DMS153 treated with DMSO at 0.1 percent for 48 hours (cell line): ENCODE measurements around the gene KCNJ18.
"Not testable (repeated sequence)": the region's sequence is repeated elsewhere in the genome, so short reads cannot be mapped to it uniquely, and the experiment has no call there.

Experiments used
- DNase-seq: peaks from one replicate; lab custom pipeline; 2025; ENCODE audit not compliant: unreplicated experiment; lab: John Stamatoyannopoulos, UW

The KCNJ18 gene

DNA sequence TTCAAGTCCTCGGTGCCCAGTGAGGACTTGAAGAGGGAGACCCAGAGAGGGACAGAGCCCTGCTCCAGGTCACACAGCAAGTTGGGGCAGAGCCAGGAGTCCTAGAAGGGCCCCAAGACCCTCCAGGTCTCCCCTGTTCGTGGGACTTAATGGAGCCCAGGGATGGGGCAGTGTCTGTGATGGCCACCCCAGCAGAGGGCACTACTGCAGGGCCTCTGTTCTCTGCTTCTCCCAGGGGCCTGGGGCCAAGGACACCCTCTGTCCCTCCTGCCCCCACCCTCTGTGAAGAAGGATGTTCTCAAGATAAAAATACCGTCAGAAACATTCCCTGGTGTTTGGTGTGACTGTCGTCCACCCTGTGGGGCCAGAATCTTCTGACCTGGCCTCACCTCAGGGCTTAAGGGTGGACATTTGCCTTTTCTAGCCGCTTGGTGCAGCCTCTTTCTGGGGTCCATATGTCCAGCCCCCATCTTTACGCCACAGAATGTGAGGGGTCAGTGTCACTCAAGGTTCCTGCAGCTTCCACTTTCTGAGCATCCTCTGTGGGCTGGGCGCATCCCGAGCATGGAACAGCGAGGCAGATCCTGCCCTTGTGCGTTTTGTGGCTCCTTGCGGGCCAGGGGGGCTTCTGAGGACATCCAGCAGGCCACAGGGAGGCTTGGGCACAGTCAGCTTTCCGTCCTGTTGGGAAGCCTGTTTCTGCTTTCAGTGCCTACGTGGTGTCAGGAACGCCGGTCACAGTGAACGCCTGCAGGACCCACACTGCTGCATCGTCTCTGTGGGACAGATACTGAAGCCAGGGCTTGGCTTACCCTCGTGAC, at the start of gene KCNJ18:
Gene KCNJ18 (plus strand): TSS at position 641 of the 821 bp plus-strand sequence. CDS start 10,264 bp downstream, outside the sequence.
- not testable (repeated sequence) for DNase-seq

DNA sequence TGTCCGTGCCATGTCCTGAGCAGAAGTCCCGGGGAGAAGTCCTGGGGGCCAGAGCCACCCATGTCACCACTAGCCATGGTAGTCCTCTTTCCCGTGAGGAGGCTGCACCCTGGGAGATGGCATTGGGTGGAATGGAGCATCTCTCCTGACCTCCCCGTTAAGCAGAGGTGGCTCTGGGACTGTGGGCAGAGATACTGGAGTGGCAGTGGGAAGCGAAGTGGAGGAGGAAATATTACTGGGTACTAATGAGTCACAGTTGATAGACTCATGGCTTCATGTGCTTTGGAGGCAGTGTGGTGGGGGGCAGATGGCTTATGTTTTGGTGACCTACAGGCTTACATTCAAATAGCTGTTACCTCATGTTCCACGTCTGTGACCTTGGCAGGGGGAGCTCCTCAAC, 44.2 kb upstream of the KCNJ18 start:
- DNase-seq, result not testable (repeated sequence)

- DNase-seq, result not testable (repeated sequence)
Measured at GRCh38 chr17:21650043-21650442, 42.3 kb upstream of the KCNJ18 start.

DNA sequence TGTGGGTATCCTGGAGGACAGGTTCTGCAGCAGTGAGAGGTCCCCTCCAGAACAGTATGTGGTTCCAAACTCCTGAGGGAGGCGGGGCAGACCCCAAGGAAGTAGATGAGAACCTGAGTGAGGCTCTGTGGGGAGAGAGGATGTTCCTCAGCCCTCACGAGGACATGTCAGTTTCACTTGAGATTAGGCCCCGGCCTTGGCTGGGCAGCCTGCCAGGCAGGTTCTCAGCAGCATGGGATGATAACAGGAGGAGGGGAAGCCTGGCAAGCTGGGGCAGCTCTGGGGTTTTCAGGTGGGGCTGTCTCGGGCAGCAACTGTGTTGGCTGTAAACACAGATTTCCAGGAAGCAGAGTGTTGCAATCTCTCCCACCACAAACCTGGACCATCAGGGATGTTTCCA, 40.3 kb upstream of the KCNJ18 start:
- not testable (repeated sequence) for DNase-seq

DNA sequence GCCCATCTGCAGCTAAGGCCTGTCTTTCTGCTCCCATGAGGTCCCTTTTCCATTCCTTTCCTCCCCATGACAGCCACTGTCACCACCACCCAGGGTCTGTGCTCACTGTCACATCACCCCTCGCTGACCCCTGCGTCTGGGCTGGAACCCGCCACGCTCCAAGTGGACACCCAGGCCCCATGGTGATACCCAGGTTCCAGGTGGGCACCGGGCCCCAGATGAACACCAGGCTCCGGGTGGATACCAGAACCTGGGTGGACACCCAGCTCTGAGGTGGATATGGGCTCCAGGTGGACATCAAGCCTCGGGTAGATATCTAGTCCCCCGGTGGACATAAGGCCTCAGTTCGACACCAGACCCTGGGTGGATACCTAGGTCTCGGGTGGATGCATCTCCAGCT, 39.1 kb upstream of the KCNJ18 start:
- DNase-seq, result not testable (repeated sequence)

DNA sequence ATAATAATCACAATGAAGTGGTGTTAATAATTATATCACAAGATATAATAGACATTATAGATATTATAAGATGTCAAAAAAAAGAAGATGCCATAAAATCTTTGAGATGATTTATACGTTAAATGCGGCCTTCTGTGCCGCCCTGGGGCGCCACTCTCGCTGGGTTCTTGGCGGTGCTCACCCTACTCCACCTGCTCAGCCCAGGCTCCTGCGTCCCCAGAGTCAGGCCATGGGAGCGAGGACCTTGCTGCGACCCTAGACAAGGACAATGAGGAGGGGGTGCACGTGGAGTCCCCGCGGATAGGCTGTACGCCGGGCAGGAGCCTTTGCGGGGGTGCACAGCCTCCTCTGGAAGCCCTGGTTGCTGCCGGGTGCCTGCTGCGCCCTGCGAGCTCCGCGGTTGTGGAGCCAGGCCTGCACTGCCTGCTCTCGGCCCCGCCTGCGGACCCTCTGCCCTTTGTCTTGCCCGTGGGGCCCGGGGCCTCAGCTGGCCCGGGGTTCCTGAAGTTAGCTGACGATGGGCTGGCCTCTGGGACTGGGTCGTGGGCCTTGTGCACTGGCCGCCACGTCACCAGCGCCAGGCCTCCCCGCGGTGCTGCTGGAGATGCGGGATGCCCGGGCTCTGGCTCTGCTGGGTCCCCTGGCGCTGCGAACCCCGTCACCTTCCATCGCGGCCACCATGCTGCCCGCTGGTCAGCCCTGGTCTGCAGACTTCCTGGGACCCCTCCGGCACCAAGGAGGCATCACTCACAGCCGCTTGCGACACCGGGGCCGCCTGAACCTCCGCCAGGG, 35.6 kb upstream of the KCNJ18 start:
- DNase-seq, result not testable (repeated sequence)

- not testable (repeated sequence) for DNase-seq
Measured at GRCh38 chr17:21659635-21660034, 32.7 kb upstream of the KCNJ18 start.

GRCh38 chr17:21661455-21661854, 30.9 kb upstream of the KCNJ18 start:
- not testable (repeated sequence) for DNase-seq

DNA sequence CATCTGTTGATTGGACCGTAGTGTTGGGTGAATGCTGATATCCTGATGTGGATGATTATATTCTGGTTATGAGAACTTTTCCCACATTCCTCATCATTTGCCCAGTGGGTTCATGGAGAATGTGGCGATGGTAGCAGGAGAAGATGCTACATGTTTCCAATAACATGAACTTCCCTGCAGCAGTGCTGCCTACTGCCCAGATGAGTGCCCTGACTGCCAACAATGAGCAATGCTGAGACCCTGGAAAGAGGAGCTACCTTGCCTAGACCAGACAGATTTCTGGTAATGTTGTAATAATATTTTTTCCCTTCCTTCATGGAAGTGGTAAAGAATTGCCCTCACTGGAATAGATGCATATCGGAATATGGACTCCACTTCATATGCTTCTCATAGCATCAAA, 29.2 kb upstream of the KCNJ18 start:
- DNase-seq, result not testable (repeated sequence)

GRCh38 chr17:21663614-21664474, 28.5 kb upstream of the KCNJ18 start:
- not testable (repeated sequence) for DNase-seq

GRCh38 chr17:21665171-21665570, 27.2 kb upstream of the KCNJ18 start:
- not testable (repeated sequence) for DNase-seq

- not testable (repeated sequence) for DNase-seq
Measured at GRCh38 chr17:21665935-21666493, 26.3 kb upstream of the KCNJ18 start.

- DNase-seq, result not testable (repeated sequence)
Measured at GRCh38 chr17:21666711-21667412, 25.5 kb upstream of the KCNJ18 start.

DNA sequence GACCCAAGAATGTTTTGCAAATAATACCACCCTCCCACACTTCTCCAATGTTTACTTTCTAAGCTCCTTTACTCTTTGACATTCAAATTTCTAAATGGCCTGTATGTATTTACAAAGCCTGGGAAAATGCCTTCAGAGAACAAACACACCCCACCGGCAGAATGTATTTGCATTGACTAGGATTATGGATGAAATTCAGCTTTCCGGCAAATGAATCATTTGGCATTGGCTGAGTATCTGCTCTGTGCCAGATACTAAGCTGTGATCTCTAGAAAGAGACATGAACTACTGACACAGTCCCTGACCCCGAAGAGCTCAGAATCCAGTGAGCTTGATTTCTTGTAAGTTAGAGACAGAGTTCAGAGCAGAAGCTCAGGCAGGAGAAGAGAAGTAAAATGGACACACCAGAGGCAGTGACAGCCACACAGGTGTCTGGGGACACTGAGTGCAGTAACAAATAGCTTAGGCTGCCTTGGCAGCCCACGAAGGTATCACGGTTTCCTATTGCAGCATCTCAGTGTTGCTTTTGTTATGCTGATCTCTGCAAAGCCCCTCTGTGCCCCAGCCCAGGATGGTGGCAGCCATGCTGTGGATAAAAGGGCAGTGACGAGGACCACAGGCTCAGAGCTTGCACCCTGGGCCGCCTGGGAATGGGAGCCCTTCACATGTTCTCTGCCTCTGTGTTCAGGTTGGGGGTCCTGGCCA, 24.8 kb upstream of the KCNJ18 start:
- DNase-seq, result not testable (repeated sequence)

DNA sequence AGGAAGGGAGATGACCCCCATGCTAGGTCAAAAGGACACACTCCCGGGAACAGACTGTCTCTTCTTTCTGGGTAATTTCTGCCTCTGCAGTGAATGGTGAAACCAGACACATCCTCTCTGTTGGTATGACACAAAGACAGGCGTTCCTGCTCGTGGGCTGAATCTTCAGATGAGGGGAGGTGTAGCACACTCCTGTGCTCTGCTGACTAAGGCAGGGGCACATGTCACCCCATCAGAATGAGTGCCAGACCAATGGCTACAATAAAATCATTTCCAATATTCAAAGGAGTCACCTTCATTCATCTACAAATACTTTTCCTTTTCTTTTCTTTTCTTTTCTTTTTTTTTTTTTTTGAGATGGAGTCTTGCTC, 24.2 kb upstream of the KCNJ18 start:
- DNase-seq, result not testable (repeated sequence)

DNA sequence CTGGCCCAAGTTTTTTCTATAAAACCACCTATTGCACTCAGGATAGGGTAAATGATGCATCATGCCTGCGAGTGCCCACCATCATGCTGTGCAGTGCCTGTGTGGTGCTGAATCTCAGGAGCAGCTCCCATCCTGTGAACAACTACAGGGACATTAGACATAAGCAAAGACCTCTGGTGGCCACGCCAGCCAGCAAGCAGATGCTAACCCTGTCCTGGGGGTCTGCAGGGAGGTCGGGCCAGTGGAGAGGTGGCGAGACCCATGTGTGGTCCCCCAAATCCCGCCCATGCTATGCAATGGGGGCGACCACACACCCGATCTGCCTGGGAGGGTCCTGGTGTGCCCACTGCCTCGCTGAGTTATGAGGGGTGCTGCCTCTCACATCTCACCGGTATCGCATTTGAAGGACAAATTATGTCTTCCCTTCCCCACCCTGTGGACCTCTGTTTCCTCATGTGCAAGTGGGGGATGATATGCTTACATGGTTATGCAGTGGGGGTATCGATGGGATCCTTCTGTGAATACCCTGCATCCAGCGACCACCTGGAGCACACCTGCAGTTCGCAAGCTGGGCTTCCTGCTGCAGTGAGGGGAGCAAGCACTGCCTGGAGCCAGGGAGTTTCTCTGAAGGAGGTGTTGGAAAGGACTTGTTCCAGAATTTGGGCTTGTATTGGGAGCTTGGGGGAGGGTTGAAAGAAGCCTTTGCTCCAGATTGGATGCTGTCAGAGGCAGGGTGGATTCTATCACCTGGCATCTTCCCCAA, 23.4 kb upstream of the KCNJ18 start:
- not testable (repeated sequence) for DNase-seq

DNA sequence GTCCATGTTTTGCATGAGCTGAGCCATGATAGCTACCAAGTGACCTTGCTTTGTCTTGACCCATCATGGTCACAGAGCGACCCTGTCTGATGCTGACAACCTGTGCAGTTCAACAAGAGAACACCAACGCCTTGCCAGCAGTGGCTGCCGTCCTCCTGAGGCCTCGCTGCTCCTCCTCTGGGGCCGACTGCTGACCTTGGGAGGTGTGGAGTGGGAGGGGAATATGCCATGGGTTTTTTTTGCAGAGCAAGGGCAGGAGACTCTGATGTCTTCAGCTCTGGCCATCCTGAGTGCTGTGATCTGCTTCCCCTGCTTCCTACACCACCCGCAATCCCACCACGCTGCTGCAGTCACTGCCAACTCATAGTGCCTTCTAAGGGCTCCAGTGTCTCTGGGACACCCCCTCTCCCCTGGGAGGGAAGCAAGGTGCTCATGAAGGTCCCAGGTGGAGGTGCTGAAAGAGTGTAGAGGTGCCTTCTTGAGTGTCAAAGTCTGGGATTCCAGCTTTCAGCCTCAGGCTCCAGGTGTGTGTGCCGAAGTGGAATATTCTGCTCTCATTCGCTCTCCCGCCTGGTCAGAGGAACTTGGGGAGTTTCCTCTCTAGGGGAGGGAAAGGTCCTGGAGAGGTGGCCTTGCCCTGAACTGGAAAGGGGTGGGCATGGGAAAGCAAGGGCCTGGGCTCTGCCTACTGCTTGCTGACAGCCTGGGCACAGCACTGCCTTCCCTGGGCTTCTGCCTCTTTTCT, 22.5 kb upstream of the KCNJ18 start:
- not testable (repeated sequence) for DNase-seq
